Adrenal gland (tissue), 12 donors: Measurements from ENCODE around the gene EIF4E2. TPM values are rescaled to one million over a fixed set of nuclear protein-coding genes. Genes with fewer than 3 reads are reported as not detected.

ENCODE experiments used
- DNase-seq, 7 donors: peaks; one replicate each; pipeline ENCODE4 v3.0.0-alpha.2; 2019 to 2020
- H3K27ac ChIP-seq, 5 donors: fragments of 200-600 bp; sonication (generic) in 4 of 5; 1 replicate in 3 of 5; 2 replicates in 2 of 5; pipeline versions ENCODE4 v1.5.1 to v1.8.0; 2016 to 2020; ENCODE audit warnings: mild to moderate bottlenecking in 1 of 5
- H3K27me3 ChIP-seq: fragments of 200-600 bp; 2 replicates; pipeline ENCODE4 v1.8.0; 2021
- H3K36me3 ChIP-seq, 2 donors: fragments of 200-600 bp; replicated peaks in 1 of 2; 1 replicate in 1 of 2; 2 replicates in 1 of 2; pipeline versions ENCODE4 v1.5.1 to v1.8.0; 2018 to 2022
- H3K4me1 ChIP-seq, 2 donors: fragments of 200-600 bp; replicated peaks in 1 of 2; 1 replicate in 1 of 2; 2 replicates in 1 of 2; pipeline versions ENCODE4 v1.5.1 to v1.8.0; 2018 to 2021
- H3K4me3 ChIP-seq, 4 donors: fragments of 200-600 bp; sonication (generic) in 3 of 4; one replicate each; pipeline ENCODE4 v1.5.1; 2016 to 2018
- H3K9me3 ChIP-seq, 3 donors: fragments of 200-600 bp; sonication (generic) in 1 of 3; replicated peaks in 1 of 3; 1 replicate in 2 of 3; 2 replicates in 1 of 3; pipeline versions ENCODE4 v1.5.1 to v1.8.0; 2016 to 2021
- CTCF ChIP-seq, 6 experiments: fragments of 450-650 bp in 4 of 6; fragments of 200-600 bp in 2 of 6; sonication (generic) in 1 of 6; IDR thresholded peaks; 1 replicate in 5 of 6; 2 replicates in 1 of 6; pipeline versions ENCODE4 v1.5.1 to v1.8.0; 2016 to 2021; ENCODE audit warnings: antibody characterized with exemption in 6 of 6, mild to moderate bottlenecking in 2 of 6, moderate library complexity in 1 of 6
- POLR2A ChIP-seq, 2 donors: fragments of 450-650 bp; IDR thresholded peaks; one replicate each; pipeline ENCODE4 v1.6.1; 2017; ENCODE audit warnings: antibody characterized with exemption in 2 of 2, mild to moderate bottlenecking in 2 of 2, moderate library complexity in 1 of 2
- WGBS, 4 donors: extraction: QIAGEN DNeasy Blood & Tissue Kit in 2 of 4; methylation state at CpG; one replicate each; pipeline versions ENCODE4 v1.1.5 to v1.1.7; 2013 to 2017; 5-methylcytosine and 5-hydroxymethylcytosine counted together
- intact Hi-C, 2 donors: fragments of 100-400 bp; cut with DNase I; formaldehyde crosslinking; loops; one replicate each; pipeline versions ENCODE4 v1.14.1 to v1.15.0; 2022 to 2023
- polyA plus RNA-seq, 3 donors: library from polyadenylated mRNA; stranded (reverse); fragments of 200-250 nt in 2 of 3; fragments of 350-450 nt in 1 of 3; fragmentation: Illumina TruSeq in 1 of 3; extraction: RNeasy Lipid Tissue Mini Kit (QIAGEN cat#74804) in 1 of 3; gene quantifications; one replicate each; pipeline ENCODE4 v1.2.3, GENCODE V29; 2013 to 2014
- total RNA-seq, 9 donors: library from RNA; depleted of rRNA in 4 of 9; stranded (reverse); fragments of >200 nt in 4 of 9; fragments of 120-200 nt in 1 of 9; fragmentation: NEBNext Ultra II Directional in 1 of 9; extraction: Animal tissue kit (Norgen Biotek cat#: 25700) in 1 of 9; gene quantifications; one replicate each; pipeline versions ENCODE4 v1.1.0 to v1.2.4, GENCODE V29; 2013 to 2023
- donor health status: healthy with polysubstance abuse.
- donor health status: Bipolar disorder and iron deficiency.
- donor health status: DM: yes; HTN: yes; CAD: no.
- donor health status: DM: no; HTN: no; CAD: no.
- donor health status: DM: no; HTN: no; CAD: no.
- donor health status: DM: yes; HTN: yes; CAD: no.

Gene EIF4E2
- total and polyA plus RNA-seq, 12 donors: 32.2 to 137 (median 57.8) TPM

- peaks cover 16 to 27% of the 10 kb centered on the region in 2 donors for H3K4me1 ChIP-seq
- no peak overlapping the region for H3K4me3 ChIP-seq
- DNase-seq: peak in 1 of 7 donors; percentile 67
- H3K36me3 ChIP-seq: no peaks in the 10 kb centered on the region
- no peak for TF ChIP-seq POLR2A (IDR thresholded peaks at IDR 0.05)
- TF ChIP-seq CTCF (IDR thresholded peaks at IDR 0.05): no peak
- H3K9me3 ChIP-seq: no peaks in the 10 kb centered on the region
- intact Hi-C loops: no loop called here
- H3K27ac ChIP-seq: no peak overlapping the region
- WGBS, 4 donors: 64 to 90% (median 85%) methylated on average over 2 of the region's 2 CpGs
- no peaks in the 10 kb centered on the region for H3K27me3 ChIP-seq
Measured at GRCh38 chr2:232504438-232504837, 46.1 kb upstream of the EIF4E2 start.

GRCh38 chr2:232505856-232506255 is 44.6 kb upstream of the EIF4E2 start:
- TF ChIP-seq CTCF (IDR thresholded peaks at IDR 0.05) (no peak), POLR2A (IDR thresholded peaks at IDR 0.05) (no peak)
- no peak for DNase-seq
- Histone ChIP-seq H3K36me3 (no peaks in the 10 kb centered on the region), H3K4me3 (no peak overlapping the region), H3K4me1 (peaks cover 16 to 26% of the 10 kb centered on the region in 2 donors), H3K27me3 (no peaks in the 10 kb centered on the region), H3K27ac (peak overlapping the region in 1 of 5 donors; percentile 8), H3K9me3 (no peaks in the 10 kb centered on the region)
- WGBS, 4 donors: 34 to 45% (median 44%) methylated on average over 10 of the region's 10 CpGs
- intact Hi-C loops: no loop called here

- Histone ChIP-seq H3K4me1 (peaks cover 11 to 23% of the 10 kb centered on the region in 2 donors), H3K27me3 (no peaks in the 10 kb centered on the region), H3K4me3 (no peak overlapping the region), H3K36me3 (no peaks in the 10 kb centered on the region), H3K9me3 (no peaks in the 10 kb centered on the region), H3K27ac (no peak overlapping the region)
- no peak for TF ChIP-seq POLR2A (IDR thresholded peaks at IDR 0.05)
- TF ChIP-seq CTCF (IDR thresholded peaks at IDR 0.05): no peak
- intact Hi-C loops: no loop called here
- 83 to 90% (median 85%) methylated on average over 2 to 4 of the region's 4 CpGs for WGBS, 4 donors
- DNase-seq: no peak
Measured at GRCh38 chr2:232506709-232507108, 43.8 kb upstream of the EIF4E2 start.

GRCh38 chr2:232508251-232508650 is 42.2 kb upstream of the EIF4E2 start:
- WGBS, 4 donors: 75 to 88% (median 84%) methylated on average over 3 to 7 of the region's 7 CpGs
- intact Hi-C loops: no loop called here
- H3K27ac ChIP-seq: no peak overlapping the region
- peaks cover 0 to 12% of the 10 kb centered on the region in 2 donors for H3K4me1 ChIP-seq
- H3K36me3 ChIP-seq: no peaks in the 10 kb centered on the region
- DNase-seq: no peak
- no peak for TF ChIP-seq CTCF (IDR thresholded peaks at IDR 0.05)
- no peak for TF ChIP-seq POLR2A (IDR thresholded peaks at IDR 0.05)
- no peaks in the 10 kb centered on the region for H3K9me3 ChIP-seq
- H3K27me3 ChIP-seq: no peaks in the 10 kb centered on the region
- no peak overlapping the region for H3K4me3 ChIP-seq
